ENCODE results near the gene KLHDC4.

The KLHDC4 gene

DNA sequence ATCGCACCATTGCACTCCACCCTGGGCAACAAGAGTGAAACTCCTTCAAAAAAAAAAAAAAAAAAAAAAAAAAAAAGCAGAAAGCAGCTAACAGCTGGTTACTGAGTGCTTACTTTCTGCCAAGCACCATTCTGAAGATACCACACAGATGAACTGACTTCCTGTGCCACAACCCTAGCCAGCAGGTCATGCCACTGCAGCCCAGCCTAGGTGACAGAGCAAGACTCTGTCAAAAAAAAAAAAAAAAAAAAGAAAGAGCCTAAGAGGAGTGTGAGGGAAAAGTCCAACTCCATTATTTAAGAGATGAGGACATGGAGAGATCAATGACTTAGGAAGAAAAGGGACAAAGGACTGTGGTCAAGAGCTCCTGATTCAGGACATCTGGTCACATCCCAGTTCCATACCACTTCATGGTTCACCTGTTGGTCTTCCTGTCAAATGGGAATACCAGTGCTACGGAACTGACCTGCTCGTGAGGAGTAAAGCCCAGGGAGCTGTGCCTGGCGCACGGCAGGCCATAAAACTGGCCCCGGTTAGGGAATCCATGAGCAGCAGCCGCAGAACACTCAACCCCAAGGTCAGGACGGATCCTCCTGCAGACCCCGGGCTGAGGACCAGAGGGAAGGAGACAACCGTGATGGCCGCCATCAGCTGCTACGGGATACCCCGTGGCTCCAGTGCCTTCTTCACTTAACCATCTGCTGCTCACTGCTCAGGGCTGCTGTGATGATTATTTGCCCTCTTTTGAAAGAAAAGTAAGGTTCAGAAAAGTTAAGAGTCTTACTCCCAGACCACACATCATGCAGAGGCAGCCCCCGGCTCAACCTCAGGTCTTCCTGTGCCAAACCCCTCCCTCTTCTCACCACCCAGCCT is 950 bp downstream of the KLHDC4 start:
- peak overlapping the region; percentile 81 for H3K4me3 ChIP-seq (ENCODE audit: low read depth, low read length)
- TF ChIP-seq, protein P1, sequence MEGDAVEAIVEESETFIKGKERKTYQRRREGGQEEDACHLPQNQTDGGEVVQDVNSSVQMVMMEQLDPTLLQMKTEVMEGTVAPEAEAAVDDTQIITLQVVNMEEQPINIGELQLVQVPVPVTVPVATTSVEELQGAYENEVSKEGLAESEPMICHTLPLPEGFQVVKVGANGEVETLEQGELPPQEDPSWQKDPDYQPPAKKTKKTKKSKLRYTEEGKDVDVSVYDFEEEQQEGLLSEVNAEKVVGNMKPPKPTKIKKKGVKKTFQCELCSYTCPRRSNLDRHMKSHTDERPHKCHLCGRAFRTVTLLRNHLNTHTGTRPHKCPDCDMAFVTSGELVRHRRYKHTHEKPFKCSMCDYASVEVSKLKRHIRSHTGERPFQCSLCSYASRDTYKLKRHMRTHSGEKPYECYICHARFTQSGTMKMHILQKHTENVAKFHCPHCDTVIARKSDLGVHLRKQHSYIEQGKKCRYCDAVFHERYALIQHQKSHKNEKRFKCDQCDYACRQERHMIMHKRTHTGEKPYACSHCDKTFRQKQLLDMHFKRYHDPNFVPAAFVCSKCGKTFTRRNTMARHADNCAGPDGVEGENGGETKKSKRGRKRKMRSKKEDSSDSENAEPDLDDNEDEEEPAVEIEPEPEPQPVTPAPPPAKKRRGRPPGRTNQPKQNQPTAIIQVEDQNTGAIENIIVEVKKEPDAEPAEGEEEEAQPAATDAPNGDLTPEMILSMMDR (IDR thresholded peaks at IDR 0.05; ENCODE audit: low read depth, low read length) = no peak
- no peak for TF ChIP-seq MYC (IDR thresholded peaks at IDR 0.05; ENCODE audit: low read depth, low read length)
- TF ChIP-seq POLR2A (IDR thresholded peaks at IDR 0.05; ENCODE audit: extremely low read depth, insufficient read length) = no peak
- TF ChIP-seq, protein P2, sequence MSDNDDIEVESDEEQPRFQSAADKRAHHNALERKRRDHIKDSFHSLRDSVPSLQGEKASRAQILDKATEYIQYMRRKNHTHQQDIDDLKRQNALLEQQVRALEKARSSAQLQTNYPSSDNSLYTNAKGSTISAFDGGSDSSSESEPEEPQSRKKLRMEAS (IDR thresholded peaks at IDR 0.05; ENCODE audit: low read depth, low read length) = no peak
- no peak for DNase-seq (ENCODE audit: low read depth)

DNA sequence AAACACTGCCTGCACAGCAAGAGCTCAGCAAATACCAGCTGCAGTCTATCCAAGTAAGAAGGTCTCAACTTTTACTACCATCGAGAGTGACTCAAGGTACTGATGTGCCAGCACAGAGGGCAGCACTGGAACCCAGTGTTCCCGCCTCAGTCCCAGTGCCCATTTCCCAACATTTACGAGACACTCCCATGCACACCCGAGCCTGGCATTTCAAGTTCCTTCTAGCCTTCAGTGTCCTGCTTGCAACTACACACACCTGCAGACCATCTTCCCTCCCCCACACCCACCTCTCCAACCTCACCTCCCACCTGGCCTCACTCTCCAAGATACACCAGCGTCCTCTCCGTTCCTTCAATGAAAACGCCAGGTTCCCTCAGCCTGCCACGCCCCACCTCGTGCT is 3.2 kb downstream of the KLHDC4 start:
- no peak overlapping the region for H3K4me3 ChIP-seq (ENCODE audit: low read depth, low read length)
- DNase-seq (ENCODE audit: low read depth) = no peak
- no peak for TF ChIP-seq POLR2A (IDR thresholded peaks at IDR 0.05; ENCODE audit: extremely low read depth, insufficient read length)
- TF ChIP-seq MYC (IDR thresholded peaks at IDR 0.05; ENCODE audit: low read depth, low read length) = no peak
- TF ChIP-seq, protein P1 (IDR thresholded peaks at IDR 0.05; ENCODE audit: low read depth, low read length) = no peak
- TF ChIP-seq, protein P2 (IDR thresholded peaks at IDR 0.05; ENCODE audit: low read depth, low read length) = no peak

DNA sequence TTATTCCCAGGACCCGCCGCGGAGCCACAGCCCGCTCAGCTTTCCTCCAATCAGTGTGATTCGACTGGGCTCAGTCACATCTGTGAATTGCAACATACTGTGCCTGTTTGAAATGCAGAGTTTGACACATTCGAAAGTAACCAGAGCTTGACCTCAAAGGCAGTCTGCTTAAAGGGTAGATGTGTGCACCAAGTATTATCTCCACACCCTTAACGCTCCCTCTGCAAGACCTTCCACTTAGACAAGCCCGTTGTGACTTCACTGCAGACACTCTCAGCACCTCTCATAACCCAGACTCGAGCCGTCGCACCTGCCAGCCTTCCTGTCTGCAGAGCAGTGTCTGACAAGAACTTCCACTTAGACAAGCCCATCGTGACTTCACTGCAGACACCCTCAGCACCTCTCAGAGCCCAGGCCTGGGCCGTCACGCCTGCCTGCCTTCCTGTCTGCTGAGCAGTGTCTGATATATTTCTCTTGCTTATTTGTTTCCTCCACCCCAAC is 3.7 kb downstream of the KLHDC4 start:
- no peak for DNase-seq (ENCODE audit: low read depth)
- H3K4me3 ChIP-seq (ENCODE audit: low read depth, low read length) = no peak overlapping the region
- TF ChIP-seq, protein P1 (IDR thresholded peaks at IDR 0.05; ENCODE audit: low read depth, low read length) = no peak
- TF ChIP-seq, protein P2 (IDR thresholded peaks at IDR 0.05; ENCODE audit: low read depth, low read length) = no peak
- TF ChIP-seq MYC (IDR thresholded peaks at IDR 0.05; ENCODE audit: low read depth, low read length) = no peak

DNA sequence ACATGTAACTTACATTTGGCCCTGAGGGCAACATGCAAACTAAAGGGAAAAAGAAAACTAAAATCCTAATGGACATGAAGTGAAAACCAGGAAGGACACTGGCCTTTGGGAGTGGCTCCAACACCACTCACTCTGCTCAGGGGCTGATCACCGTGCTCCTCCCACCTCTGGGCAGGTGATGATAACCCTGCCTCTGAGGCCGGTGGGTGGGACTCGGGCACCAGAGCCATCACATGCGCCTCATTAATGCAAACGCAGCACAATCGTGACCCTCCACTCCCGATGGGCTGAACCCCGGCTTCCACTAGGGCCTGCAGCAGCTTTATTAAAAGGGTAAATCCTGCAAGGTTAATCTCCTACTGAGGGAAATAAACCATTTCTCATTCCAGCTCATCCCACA is 4.7 kb downstream of the KLHDC4 start:
- TF ChIP-seq POLR2A (IDR thresholded peaks at IDR 0.05; ENCODE audit: extremely low read depth, insufficient read length) (no peak), MYC (IDR thresholded peaks at IDR 0.05; ENCODE audit: low read depth, low read length) (no peak)

DNA sequence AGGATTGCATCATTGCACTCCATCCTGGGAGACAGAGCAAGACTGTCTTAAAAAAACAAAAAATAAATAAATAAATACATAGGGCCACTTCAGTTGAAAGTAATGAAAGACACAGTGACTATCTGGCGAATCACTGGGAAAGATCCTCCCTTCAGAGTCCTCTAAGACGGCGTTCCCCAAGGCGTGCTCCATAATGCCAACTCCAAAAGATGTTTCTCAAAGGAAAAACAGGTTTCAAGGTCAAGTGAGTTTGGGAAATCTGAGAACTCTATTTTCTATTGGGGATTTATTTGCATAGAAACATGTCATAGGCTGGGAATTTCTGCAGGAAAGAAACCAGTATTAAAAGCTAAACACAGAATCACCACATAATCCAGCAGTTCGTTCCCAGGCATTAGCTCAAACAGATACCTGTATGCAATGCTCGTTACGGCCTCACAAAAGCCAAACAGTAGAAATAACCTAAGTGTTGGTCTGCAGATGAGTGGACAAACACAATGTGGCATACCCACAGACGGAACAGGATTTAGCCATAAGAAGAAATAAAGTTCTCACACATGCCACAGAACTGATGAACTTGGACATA is 7.9 kb downstream of the KLHDC4 start:
- TF ChIP-seq, protein P2 (IDR thresholded peaks at IDR 0.05; ENCODE audit: low read depth, low read length) = no peak
- TF ChIP-seq, protein P1 (IDR thresholded peaks at IDR 0.05; ENCODE audit: low read depth, low read length) = no peak
- TF ChIP-seq MYC (IDR thresholded peaks at IDR 0.05; ENCODE audit: low read depth, low read length) = no peak
- TF ChIP-seq POLR2A (IDR thresholded peaks at IDR 0.05; ENCODE audit: extremely low read depth, insufficient read length) = no peak
- no peak overlapping the region for H3K4me3 ChIP-seq (ENCODE audit: low read depth, low read length)
- no peak for DNase-seq (ENCODE audit: low read depth)

More for the DNA sequence above, 4.7 kb downstream of the KLHDC4 start:
- H3K4me3 ChIP-seq (ENCODE audit: low read depth, low read length) = no peak overlapping the region
- DNase-seq (ENCODE audit: low read depth) = no peak

DNA sequence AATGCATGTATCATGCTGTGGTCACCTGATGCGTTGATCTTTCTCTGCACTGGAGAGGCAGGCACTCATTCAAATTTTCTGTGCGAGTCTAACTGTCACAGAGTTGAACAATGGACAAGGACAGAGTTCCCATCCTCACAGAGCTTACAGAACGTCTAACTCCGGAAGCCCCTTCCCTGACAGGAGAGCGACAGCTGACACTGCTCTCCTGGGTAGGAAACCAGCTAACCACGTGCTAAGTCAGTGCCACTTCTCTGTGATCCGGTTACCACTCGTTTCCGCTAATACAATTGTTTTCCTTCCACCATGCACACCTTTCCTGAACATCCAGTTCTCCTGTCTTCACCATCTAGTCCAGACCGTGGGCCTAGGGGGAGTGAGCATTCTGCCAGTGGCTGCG is 11.3 kb downstream of the KLHDC4 start:
- TF ChIP-seq, protein P2 (IDR thresholded peaks at IDR 0.05; ENCODE audit: low read depth, low read length) = no peak
- no peak overlapping the region for H3K4me3 ChIP-seq (ENCODE audit: low read depth, low read length)
- DNase-seq (ENCODE audit: low read depth) = no peak
